PFSK-1 (cell line): ENCODE results near the gene ELL3.

Source experiments
- FOXP2 ChIP-seq: optimal IDR thresholded peaks from 2 replicates; pipeline ENCODE3; 2011; ENCODE audit warnings: borderline replicate concordance, control low read depth, inconsistent platforms; ENCODE audit not compliant: insufficient read depth; ENCODE audit errors: extremely low read length, extremely low read depth
- POLR2AphosphoS5 ChIP-seq: IDR thresholded peaks from 2 replicates; pipeline ENCODE4 v1.6.1; 2012; ENCODE audit warnings: low read depth, mild to moderate bottlenecking, control low read depth, low read length, moderate library complexity
- SIN3A ChIP-seq: IDR thresholded peaks from 2 replicates; pipeline ENCODE4 v1.6.1; 2012; ENCODE audit warnings: mild to moderate bottlenecking, low read length, moderate library complexity, borderline replicate concordance; ENCODE audit not compliant: insufficient read depth
- TAF1 ChIP-seq: IDR thresholded peaks from 2 replicates; pipeline ENCODE4 v1.6.1; 2012; ENCODE audit warnings: low read length, control low read depth, borderline replicate concordance; ENCODE audit not compliant: insufficient read depth
- TF ChIP-seq, protein P1 (sequence below), 2 experiments: IDR thresholded peaks; 2 replicates each; pipeline versions ENCODE4 v1.6.1 to v1.8.0; 2011 to 2012; ENCODE audit warnings: low read depth in 2 of 2, low read length in 2 of 2, control low read depth in 1 of 2, inconsistent platforms in 1 of 2, mild to moderate bottlenecking in 1 of 2, moderate library complexity in 1 of 2; ENCODE audit not compliant: insufficient read depth in 1 of 2

The ELL3 gene

DNA sequence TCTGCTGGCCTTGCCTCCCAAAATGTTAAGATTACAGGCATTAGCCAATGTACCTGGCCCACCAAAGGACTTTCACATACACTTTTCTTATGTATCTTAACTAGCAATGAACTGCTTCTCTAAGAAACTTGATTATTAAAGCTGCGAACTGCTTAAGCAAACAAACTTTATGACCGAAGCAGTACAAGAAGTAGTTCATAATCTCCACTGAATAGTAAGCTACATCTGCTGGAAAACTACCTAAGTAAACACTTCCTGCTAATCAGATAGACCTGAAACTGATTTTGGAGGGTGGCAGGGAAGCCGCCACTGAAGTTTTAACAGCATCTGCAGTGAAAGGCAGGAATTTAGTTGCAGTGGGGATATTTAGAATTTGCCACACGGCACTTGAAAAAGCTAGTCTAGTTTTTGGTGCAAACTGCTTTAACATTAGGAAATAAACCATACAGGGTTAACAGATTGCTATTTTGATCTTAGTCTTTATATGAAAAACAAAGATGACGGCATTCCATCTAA lies 31.7 kb upstream of the ELL3 start:
- no peak for TF ChIP-seq TAF1
- no peak for TF ChIP-seq FOXP2
- no peak for TF ChIP-seq SIN3A
- TF ChIP-seq POLR2AphosphoS5 = no peak
- TF ChIP-seq, protein P1, sequence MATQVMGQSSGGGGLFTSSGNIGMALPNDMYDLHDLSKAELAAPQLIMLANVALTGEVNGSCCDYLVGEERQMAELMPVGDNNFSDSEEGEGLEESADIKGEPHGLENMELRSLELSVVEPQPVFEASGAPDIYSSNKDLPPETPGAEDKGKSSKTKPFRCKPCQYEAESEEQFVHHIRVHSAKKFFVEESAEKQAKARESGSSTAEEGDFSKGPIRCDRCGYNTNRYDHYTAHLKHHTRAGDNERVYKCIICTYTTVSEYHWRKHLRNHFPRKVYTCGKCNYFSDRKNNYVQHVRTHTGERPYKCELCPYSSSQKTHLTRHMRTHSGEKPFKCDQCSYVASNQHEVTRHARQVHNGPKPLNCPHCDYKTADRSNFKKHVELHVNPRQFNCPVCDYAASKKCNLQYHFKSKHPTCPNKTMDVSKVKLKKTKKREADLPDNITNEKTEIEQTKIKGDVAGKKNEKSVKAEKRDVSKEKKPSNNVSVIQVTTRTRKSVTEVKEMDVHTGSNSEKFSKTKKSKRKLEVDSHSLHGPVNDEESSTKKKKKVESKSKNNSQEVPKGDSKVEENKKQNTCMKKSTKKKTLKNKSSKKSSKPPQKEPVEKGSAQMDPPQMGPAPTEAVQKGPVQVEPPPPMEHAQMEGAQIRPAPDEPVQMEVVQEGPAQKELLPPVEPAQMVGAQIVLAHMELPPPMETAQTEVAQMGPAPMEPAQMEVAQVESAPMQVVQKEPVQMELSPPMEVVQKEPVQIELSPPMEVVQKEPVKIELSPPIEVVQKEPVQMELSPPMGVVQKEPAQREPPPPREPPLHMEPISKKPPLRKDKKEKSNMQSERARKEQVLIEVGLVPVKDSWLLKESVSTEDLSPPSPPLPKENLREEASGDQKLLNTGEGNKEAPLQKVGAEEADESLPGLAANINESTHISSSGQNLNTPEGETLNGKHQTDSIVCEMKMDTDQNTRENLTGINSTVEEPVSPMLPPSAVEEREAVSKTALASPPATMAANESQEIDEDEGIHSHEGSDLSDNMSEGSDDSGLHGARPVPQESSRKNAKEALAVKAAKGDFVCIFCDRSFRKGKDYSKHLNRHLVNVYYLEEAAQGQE (IDR thresholded peaks at IDR 0.05; ENCODE audit: insufficient read depth in 1 of 2, low read depth in 2 of 2, low read length in 2 of 2) = no peak

DNA sequence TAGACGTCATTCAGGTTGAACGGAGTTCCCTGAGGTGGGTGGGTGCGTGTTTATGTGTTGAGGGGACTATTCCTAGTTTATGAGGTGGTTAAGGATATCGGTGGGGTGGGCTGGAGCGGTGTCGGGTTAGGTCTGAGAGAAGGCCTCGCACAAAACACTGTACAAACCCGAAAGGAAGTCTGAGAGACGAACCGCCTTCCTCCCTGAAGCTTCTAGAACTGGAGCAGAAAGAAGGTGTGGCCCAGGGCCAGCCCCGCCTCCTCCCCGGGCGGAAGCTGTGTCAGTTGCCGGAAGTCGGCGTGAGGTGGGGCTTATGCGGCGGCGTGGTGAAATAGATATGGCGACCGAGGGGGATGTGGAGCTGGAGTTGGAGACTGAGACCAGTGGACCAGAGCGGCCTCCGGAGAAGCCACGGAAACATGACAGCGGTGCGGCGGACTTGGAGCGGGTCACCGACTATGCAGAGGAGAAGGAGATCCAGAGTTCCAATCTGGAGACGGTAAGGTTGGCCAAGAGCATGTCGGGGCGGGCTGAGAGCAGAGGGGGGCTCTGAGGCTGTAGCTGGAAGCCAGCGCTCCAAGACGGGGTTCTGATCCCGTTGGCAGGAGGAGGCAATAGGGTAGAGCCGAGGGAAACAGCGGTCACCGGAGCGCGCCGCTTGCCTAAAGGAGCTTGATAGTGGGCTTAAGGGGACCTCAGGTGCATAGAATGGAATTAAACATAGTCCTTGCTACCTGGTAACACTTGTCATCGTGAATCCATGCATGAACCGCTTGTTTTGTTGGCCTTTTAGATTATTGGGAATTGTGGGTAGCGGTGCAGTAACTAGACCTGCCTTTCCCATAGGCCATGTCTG lies 23.7 kb upstream of the ELL3 start, which contains the start of gene HYPK:
Gene HYPK (plus strand): TSS at position 314 of the 856 bp plus-strand sequence. CDS start 24 bp downstream, at position 338.
- peak; percentile 89 for TF ChIP-seq TAF1
- TF ChIP-seq SIN3A = peak; percentile 71; the same call in 1 of the 2 replicates
- TF ChIP-seq POLR2AphosphoS5 = peak; percentile 89
- TF ChIP-seq, protein P1 (IDR thresholded peaks at IDR 0.05; ENCODE audit: insufficient read depth in 1 of 2, low read depth in 2 of 2, low read length in 2 of 2) = no peak; a peak in 1 of 4 replicates
- no peak for TF ChIP-seq FOXP2

DNA sequence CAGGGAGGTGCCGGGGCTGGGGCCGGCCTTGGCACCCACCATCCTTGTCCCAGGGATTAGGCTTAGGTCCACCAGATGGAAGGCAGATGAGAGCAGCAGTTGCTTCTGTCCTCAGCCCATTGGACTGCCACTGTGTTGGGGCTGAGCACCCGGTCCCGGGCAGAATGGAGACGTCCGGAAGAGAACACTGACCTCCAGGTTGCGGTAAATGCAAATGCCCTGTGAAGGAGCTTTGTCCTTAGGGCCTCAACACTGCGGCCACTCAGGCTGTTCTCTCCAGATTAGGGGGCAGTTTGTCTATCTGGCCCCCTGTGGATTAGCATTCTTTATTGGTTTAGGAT lies 23.1 kb upstream of the ELL3 start, which contains the start of gene SERINC4:
Gene SERINC4 (minus strand): TSS at position 276 of the 341 bp plus-strand sequence. CDS start 234 bp downstream, at position 42.
- no peak for TF ChIP-seq SIN3A
- TF ChIP-seq TAF1 = no peak
- TF ChIP-seq, protein P1 (IDR thresholded peaks at IDR 0.05; ENCODE audit: insufficient read depth in 1 of 2, low read depth in 2 of 2, low read length in 2 of 2) = no peak
- TF ChIP-seq FOXP2 = no peak
- no peak for TF ChIP-seq POLR2AphosphoS5

DNA sequence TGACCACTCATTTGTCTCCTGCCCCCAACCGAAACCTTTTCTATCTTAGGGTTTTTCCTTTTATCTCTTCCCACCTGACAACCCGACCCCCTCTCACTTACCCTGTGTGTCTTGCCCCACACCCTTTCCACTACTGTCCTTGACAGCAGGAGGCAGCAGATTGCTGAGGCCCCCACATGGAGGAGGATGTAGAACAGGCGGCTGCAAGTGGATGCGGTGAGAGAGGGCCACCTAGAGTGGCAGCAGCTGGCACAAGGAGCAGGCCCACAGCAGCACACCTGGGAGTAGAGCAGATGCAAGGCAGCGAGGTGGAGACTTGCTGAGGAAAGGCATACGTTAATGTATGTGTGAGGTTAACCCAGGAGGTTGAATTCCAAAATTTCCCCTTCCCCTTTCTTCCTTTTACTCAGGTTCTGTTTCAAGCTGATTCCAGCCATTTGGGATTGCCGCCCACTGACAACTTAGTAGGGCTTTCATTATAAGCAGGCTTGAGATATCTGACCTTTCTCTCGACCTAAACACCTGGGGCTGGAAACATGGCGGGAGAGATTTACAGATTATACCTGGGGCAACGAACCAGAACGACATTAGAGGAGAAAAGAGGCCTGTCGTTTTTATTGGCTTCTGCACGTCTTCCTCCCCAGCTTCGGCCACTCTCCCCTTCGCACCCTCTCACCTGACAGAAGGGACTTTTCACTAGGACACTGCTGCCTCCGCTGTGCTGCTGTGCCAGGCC lies 22.6 kb upstream of the ELL3 start:
- TF ChIP-seq SIN3A = no peak
- TF ChIP-seq, protein P1 (IDR thresholded peaks at IDR 0.05; ENCODE audit: insufficient read depth in 1 of 2, low read depth in 2 of 2, low read length in 2 of 2) = no peak
- TF ChIP-seq FOXP2 = no peak
- no peak for TF ChIP-seq POLR2AphosphoS5
